Loucy (cell line): ENCODE data around the gene TMIGD3.

Experiments
- H2AFZ ChIP-seq: fragments of 200-600 bp; sonication (generic); 2 replicates; pipeline ENCODE4 v1.6.0; 2016; ENCODE audit warnings: antibody characterized with exemption, mild to moderate bottlenecking, low read length, moderate library complexity
- H3F3A ChIP-seq: fragments of 200-600 bp; 2 replicates; pipeline ENCODE4 v1.6.0; 2016; ENCODE audit warnings: antibody characterized with exemption, low read depth, mild to moderate bottlenecking
- H3K27me3 ChIP-seq: fragments of 200-600 bp; sonication (generic); 2 replicates; pipeline ENCODE4 v1.6.1; 2014; ENCODE audit warnings: low read length, mild to moderate bottlenecking; ENCODE audit not compliant: insufficient read depth, poor library complexity, severe bottlenecking
- H3K36me3 ChIP-seq: fragments of 200-600 bp; sonication (generic); 2 replicates; pipeline ENCODE4 v1.6.1; 2016; ENCODE audit warnings: low read length; ENCODE audit not compliant: insufficient read depth
- H3K4me1 ChIP-seq: fragments of 200-600 bp; sonication (generic); 2 replicates; pipeline ENCODE4 v1.5.1; 2014; ENCODE audit warnings: low read length, mild to moderate bottlenecking; ENCODE audit not compliant: insufficient read depth, poor library complexity, severe bottlenecking
- H3K4me2 ChIP-seq: fragments of 200-600 bp; sonication (generic); 2 replicates; pipeline ENCODE4 v1.6.0; 2014; ENCODE audit warnings: antibody characterized with exemption, low read length, low read depth, mild to moderate bottlenecking; ENCODE audit not compliant: poor library complexity, severe bottlenecking
- H3K4me3 ChIP-seq: fragments of 200-600 bp; sonication (generic); 2 replicates; pipeline ENCODE4 v1.5.1; 2014; ENCODE audit warnings: low read length, mild to moderate bottlenecking, mixed read lengths; ENCODE audit not compliant: poor library complexity, severe bottlenecking
- H3K79me2 ChIP-seq: fragments of 200-600 bp; sonication (generic); 2 replicates; pipeline ENCODE4 v1.6.1; 2014; ENCODE audit warnings: low read length; ENCODE audit not compliant: insufficient read depth
- H3K9ac ChIP-seq: fragments of 200-600 bp; sonication (generic); 2 replicates; pipeline ENCODE4 v1.6.0; 2014; ENCODE audit warnings: mild to moderate bottlenecking, low read depth, low read length, moderate library complexity; ENCODE audit not compliant: poor library complexity, severe bottlenecking
- H3K9me2 ChIP-seq: fragments of 200-600 bp; sonication (generic); replicated peaks from 2 replicates; pipeline ENCODE4 v1.6.1; 2016; ENCODE audit warnings: low read depth, low read length, mixed read lengths
- H3K9me3 ChIP-seq: fragments of 200-600 bp; sonication (generic); 2 replicates; pipeline ENCODE4 v1.6.1; 2014; ENCODE audit warnings: mild to moderate bottlenecking, antibody characterized with exemption, low read length, low read depth; ENCODE audit not compliant: insufficient read depth
- H4K20me1 ChIP-seq: fragments of 200-600 bp; sonication (generic); 2 replicates; pipeline ENCODE4 v1.6.0; 2014; ENCODE audit warnings: antibody characterized with exemption, low read length, mild to moderate bottlenecking; ENCODE audit not compliant: insufficient read depth, poor library complexity, severe bottlenecking
- CTCF ChIP-seq: fragments of 200-600 bp; sonication (generic); conservative IDR thresholded peaks from 2 replicates; pipeline ENCODE4 v1.5.1; 2014; ENCODE audit warnings: mild to moderate bottlenecking, antibody characterized with exemption, low read length
- EZH2phosphoT487 ChIP-seq: fragments of 200-600 bp; IDR thresholded peaks from 2 replicates; pipeline ENCODE4 v1.6.1; 2018; ENCODE audit warnings: antibody characterized with exemption, mild to moderate bottlenecking, moderate library complexity, borderline replicate concordance

Gene TMIGD3

GRCh38 chr1:111520053-111520452 is 16.6 kb upstream of the TMIGD3 start:
- H3K36me3 ChIP-seq = no peaks in the 10 kb centered on the region
- H3K4me3 ChIP-seq = no peak overlapping the region
- no peaks in the 10 kb centered on the region for H3K27me3 ChIP-seq
- peaks cover 11% of the 10 kb centered on the region; the same call in 1 of the 2 replicates for H3F3A ChIP-seq
- no peak overlapping the region for H3K9ac ChIP-seq
- H3K9me2 ChIP-seq = no peaks in the 10 kb centered on the region
- H3K4me2 ChIP-seq = no peak overlapping the region
- H4K20me1 ChIP-seq = no peaks in the 10 kb centered on the region
- no peaks in the 10 kb centered on the region for H3K9me3 ChIP-seq
- no peak overlapping the region for H2AFZ ChIP-seq
- H3K79me2 ChIP-seq = peaks cover 7% of the 10 kb centered on the region; the same call in 1 of the 2 replicates
- peaks cover 31% of the 10 kb centered on the region for H3K4me1 ChIP-seq
- TF ChIP-seq EZH2phosphoT487 = no peak
- TF ChIP-seq CTCF = no peak

- Histone ChIP-seq H3K9ac (peak overlapping the region; percentile 71), H3F3A (peaks cover 11% of the 10 kb centered on the region; the same call in 1 of the 2 replicates), H4K20me1 (no peaks in the 10 kb centered on the region), H3K9me2 (no peaks in the 10 kb centered on the region), H2AFZ (no peak overlapping the region), H3K79me2 (peaks cover 18% of the 10 kb centered on the region; the same call in 1 of the 2 replicates), H3K4me3 (peak overlapping the region; percentile 76), H3K4me1 (peaks cover 52% of the 10 kb centered on the region), H3K36me3 (no peaks in the 10 kb centered on the region), H3K9me3 (no peaks in the 10 kb centered on the region), H3K4me2 (peak overlapping the region; percentile 80), H3K27me3 (no peaks in the 10 kb centered on the region)
- TF ChIP-seq EZH2phosphoT487 = no peak
- peak; percentile 30 for TF ChIP-seq CTCF
These were observed 14.2 kb upstream of the TMIGD3 start for GRCh38 chr1:111517469-111518225.

GRCh38 chr1:111516005-111516535 is 12.6 kb upstream of the TMIGD3 start:
- Histone ChIP-seq H3K9ac (peak overlapping the region; percentile 83), H4K20me1 (no peaks in the 10 kb centered on the region), H3K36me3 (no peaks in the 10 kb centered on the region), H2AFZ (peak overlapping the region; percentile 62), H3K9me3 (no peaks in the 10 kb centered on the region), H3K4me2 (peak overlapping the region; percentile 85), H3K4me1 (peaks cover 68% of the 10 kb centered on the region), H3F3A (peaks cover 11% of the 10 kb centered on the region; the same call in 1 of the 2 replicates), H3K9me2 (no peaks in the 10 kb centered on the region), H3K27me3 (no peaks in the 10 kb centered on the region), H3K4me3 (peak overlapping the region; percentile 76), H3K79me2 (peaks cover 18% of the 10 kb centered on the region; the same call in 1 of the 2 replicates)
- TF ChIP-seq EZH2phosphoT487 (no peak), CTCF (peak; percentile 71)
